Gastrocnemius medialis (tissue), 4 donors: Measurements from ENCODE around the gene RAG2.

Experiments used
- CTCF ChIP-seq, 5 experiments: fragments of 450-650 bp in 3 of 5; fragments of 200-600 bp in 2 of 5; sonication (generic) in 2 of 5; IDR thresholded peaks in 4 of 5; conservative IDR thresholded peaks in 1 of 5; 1 replicate in 4 of 5; 2 replicates in 1 of 5; pipeline ENCODE4 v1.5.1; 2016 to 2019; ENCODE audit warnings: antibody characterized with exemption in 5 of 5, mild to moderate bottlenecking in 3 of 5, moderate library complexity in 3 of 5
- POLR2A ChIP-seq, 2 donors: fragments of 450-650 bp; IDR thresholded peaks; one replicate each; pipeline ENCODE4 v1.6.1; 2017; ENCODE audit warnings: antibody characterized with exemption in 2 of 2, mild to moderate bottlenecking in 2 of 2, moderate library complexity in 2 of 2

- TF ChIP-seq CTCF (IDR thresholded peaks at IDR 0.05 in 4 of 5, conservative IDR thresholded peaks at IDR 0.05 in 1 of 5) (no peak), POLR2A (IDR thresholded peaks at IDR 0.05) (no peak)
These were observed 16.5 kb downstream of the RAG2 start for GRCh38 chr11:36581536-36581935.
